Spleen (tissue), 7 donors: ENCODE results near the gene TRPM7.

Experiments used
- POLR2AphosphoS5 ChIP-seq, 3 donors: sonication (generic); formaldehyde crosslinking; IDR thresholded peaks; one replicate each; pipeline ENCODE4 v1.5.1; 2017; ENCODE audit warnings: antibody characterized with exemption in 3 of 3
- TF ChIP-seq, protein P1 (sequence below), 11 experiments: fragments of 200-600 bp in 7 of 11; fragments of 450-650 bp in 4 of 11; sonication (generic) in 4 of 11; IDR thresholded peaks in 8 of 11; conservative IDR thresholded peaks in 3 of 11; 1 replicate in 7 of 11; 2 replicates in 4 of 11; pipeline versions ENCODE4 v1.4.0 to v1.8.0; 2016 to 2021; ENCODE audit warnings: antibody characterized with exemption in 11 of 11, inconsistent platforms in 4 of 11, mild to moderate bottlenecking in 1 of 11
- donor health status: DM: no; HTN: no; CAD: no; lungs with moderate emphysema.
- donor health status: DM: no; HTN: no; CAD: no.
- donor health status: DM: no; HTN: no; CAD: no.

DNA sequence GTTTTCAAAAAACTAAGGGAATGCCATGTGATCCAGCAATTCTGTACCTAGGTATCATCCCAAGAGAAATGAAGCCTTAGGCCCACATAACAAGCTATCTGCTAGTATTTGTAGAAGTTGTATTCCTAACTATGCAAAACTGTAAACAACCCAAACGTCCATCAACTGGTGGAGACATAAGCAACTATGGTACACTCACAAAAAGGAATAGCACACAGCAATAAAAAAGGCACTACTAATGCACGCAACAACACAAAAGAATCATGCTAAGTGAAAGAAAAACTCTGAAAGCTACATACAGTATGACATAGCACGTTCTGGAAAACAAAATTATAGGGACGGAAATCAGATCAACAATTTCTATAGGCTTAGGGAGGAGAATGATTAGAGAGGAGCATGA lies 155.4 kb downstream of the TRPM7 start:
- TF ChIP-seq POLR2AphosphoS5 (IDR thresholded peaks at IDR 0.05) = no peak
- TF ChIP-seq, protein P1, sequence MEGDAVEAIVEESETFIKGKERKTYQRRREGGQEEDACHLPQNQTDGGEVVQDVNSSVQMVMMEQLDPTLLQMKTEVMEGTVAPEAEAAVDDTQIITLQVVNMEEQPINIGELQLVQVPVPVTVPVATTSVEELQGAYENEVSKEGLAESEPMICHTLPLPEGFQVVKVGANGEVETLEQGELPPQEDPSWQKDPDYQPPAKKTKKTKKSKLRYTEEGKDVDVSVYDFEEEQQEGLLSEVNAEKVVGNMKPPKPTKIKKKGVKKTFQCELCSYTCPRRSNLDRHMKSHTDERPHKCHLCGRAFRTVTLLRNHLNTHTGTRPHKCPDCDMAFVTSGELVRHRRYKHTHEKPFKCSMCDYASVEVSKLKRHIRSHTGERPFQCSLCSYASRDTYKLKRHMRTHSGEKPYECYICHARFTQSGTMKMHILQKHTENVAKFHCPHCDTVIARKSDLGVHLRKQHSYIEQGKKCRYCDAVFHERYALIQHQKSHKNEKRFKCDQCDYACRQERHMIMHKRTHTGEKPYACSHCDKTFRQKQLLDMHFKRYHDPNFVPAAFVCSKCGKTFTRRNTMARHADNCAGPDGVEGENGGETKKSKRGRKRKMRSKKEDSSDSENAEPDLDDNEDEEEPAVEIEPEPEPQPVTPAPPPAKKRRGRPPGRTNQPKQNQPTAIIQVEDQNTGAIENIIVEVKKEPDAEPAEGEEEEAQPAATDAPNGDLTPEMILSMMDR (IDR thresholded peaks at IDR 0.05 in 8 of 11, conservative IDR thresholded peaks at IDR 0.05 in 3 of 11) = no peak
